ENCODE data around the gene FAM78A.

- TF ChIP-seq, protein P1, sequence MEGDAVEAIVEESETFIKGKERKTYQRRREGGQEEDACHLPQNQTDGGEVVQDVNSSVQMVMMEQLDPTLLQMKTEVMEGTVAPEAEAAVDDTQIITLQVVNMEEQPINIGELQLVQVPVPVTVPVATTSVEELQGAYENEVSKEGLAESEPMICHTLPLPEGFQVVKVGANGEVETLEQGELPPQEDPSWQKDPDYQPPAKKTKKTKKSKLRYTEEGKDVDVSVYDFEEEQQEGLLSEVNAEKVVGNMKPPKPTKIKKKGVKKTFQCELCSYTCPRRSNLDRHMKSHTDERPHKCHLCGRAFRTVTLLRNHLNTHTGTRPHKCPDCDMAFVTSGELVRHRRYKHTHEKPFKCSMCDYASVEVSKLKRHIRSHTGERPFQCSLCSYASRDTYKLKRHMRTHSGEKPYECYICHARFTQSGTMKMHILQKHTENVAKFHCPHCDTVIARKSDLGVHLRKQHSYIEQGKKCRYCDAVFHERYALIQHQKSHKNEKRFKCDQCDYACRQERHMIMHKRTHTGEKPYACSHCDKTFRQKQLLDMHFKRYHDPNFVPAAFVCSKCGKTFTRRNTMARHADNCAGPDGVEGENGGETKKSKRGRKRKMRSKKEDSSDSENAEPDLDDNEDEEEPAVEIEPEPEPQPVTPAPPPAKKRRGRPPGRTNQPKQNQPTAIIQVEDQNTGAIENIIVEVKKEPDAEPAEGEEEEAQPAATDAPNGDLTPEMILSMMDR (IDR thresholded peaks at IDR 0.05; ENCODE audit: insufficient read depth, low read length, poor library complexity, severe bottlenecking) = no peak
- no peak for TF ChIP-seq EZH2phosphoT487 (conservative IDR thresholded peaks at IDR 0.05; ENCODE audit: low read length)
Measured at GRCh38 chr9:131275332-131276093, 797 bp downstream of the FAM78A start.
